GM21390 (cell line): ENCODE measurements around the gene MPIG6B.

ENCODE experiments used
- ATAC-seq: cut with Tn5 transposase; IDR thresholded peaks from one replicate; pipeline ENCODE4 v1.9.1; 2021; ENCODE audit not compliant: unreplicated experiment

Gene MPIG6B

GRCh38 chr6:31765559-31765909, 42.4 kb downstream of the MPIG6B start:
- no peak for ATAC-seq

GRCh38 chr6:31765910-31766794, 43.0 kb downstream of the MPIG6B start:
- no peak for ATAC-seq

GRCh38 chr6:31767096-31767645, 44.0 kb downstream of the MPIG6B start:
- ATAC-seq = no peak

GRCh38 chr6:31768363-31769257, 45.4 kb downstream of the MPIG6B start:
- no peak for ATAC-seq

- ATAC-seq = no peak
Observed at GRCh38 chr6:31769684-31770371, 46.7 kb downstream of the MPIG6B start.

- ATAC-seq = no peak
Observed at GRCh38 chr6:31770860-31771259, 47.7 kb downstream of the MPIG6B start.

GRCh38 chr6:31771992-31772358, 48.8 kb downstream of the MPIG6B start:
- ATAC-seq = no peak

GRCh38 chr6:31775184-31775583, 52.0 kb downstream of the MPIG6B start:
- no peak for ATAC-seq

GRCh38 chr6:31775633-31776484, 52.7 kb downstream of the MPIG6B start:
- ATAC-seq = no peak
